SK-N-SH (cell line): ENCODE measurements around the gene APOBR. TPM values are rescaled to one million over a fixed set of nuclear protein-coding genes. Genes with fewer than 3 reads are reported as not detected.

ENCODE experiments used
- CTCF ChIA-PET: fragments of 300-600, 350-600 bp; formaldehyde crosslinking; extraction: SDS; loops from one replicate; lab custom pipeline; 2021; lab: Yijun Ruan, JAX
- POLR2A ChIA-PET: fragments of 350-600 bp; sonication (Branson Sonifier 250); formaldehyde crosslinking; extraction: SDS; loops from one replicate; lab custom pipeline; 2020; ENCODE audit warnings: antibody characterized with exemption, inconsistent platforms; lab: Yijun Ruan, JAX
- DNase-seq: peaks from one replicate; pipeline ENCODE4 v3.0.0; 2012
- H2AFZ ChIP-seq: fragments of 200-600 bp; sonication (generic); 2 replicates; pipeline ENCODE4 v1.8.1; 2016; ENCODE audit warnings: antibody characterized with exemption, mild to moderate bottlenecking, low read depth
- H3F3A ChIP-seq: fragments of 200-600 bp; sonication (generic); replicated peaks from 2 replicates; pipeline ENCODE3; 2016; ENCODE audit warnings: antibody characterized with exemption, mild to moderate bottlenecking; ENCODE audit not compliant: insufficient read depth
- H3K27ac ChIP-seq, 2 experiments: fragments of 200-500 bp in 1 of 2; fragments of 200-600 bp in 1 of 2; sonication (Bioruptor generic) in 1 of 2; sonication (generic), shearing (Covaris generic) in 1 of 2; 2 replicates each; pipeline versions ENCODE4 v1.5.1 to v1.6.1; 2014 to 2016; ENCODE audit warnings: low read depth in 2 of 2, inconsistent platforms in 1 of 2, low read length in 1 of 2, mild to moderate bottlenecking in 1 of 2, mixed read lengths in 1 of 2
- H3K27me3 ChIP-seq: fragments of 200-600 bp; sonication (generic), shearing (Covaris generic); 2 replicates; pipeline ENCODE4 v1.6.1; 2016; ENCODE audit warnings: mixed run types; ENCODE audit not compliant: insufficient read depth
- H3K36me3 ChIP-seq, 2 experiments: fragments of 200-500 bp in 1 of 2; fragments of 200-600 bp in 1 of 2; sonication (Bioruptor generic) in 1 of 2; sonication (generic) in 1 of 2; replicated peaks in 1 of 2; 2 replicates each; pipeline versions ENCODE3 to v1.5.1; 2014 to 2016; ENCODE audit warnings: low read length in 1 of 2, mild to moderate bottlenecking in 1 of 2; ENCODE audit not compliant: insufficient read depth in 2 of 2, control insufficient read depth in 1 of 2
- H3K4me1 ChIP-seq, 2 experiments: fragments of 200-500 bp in 1 of 2; fragments of 200-600 bp in 1 of 2; sonication (Bioruptor generic) in 1 of 2; sonication (generic), shearing (Covaris generic) in 1 of 2; 2 replicates each; pipeline versions ENCODE4 v1.5.1 to v1.6.1; 2014 to 2016; ENCODE audit warnings: low read depth in 1 of 2, low read length in 1 of 2, mixed run types in 1 of 2; ENCODE audit not compliant: insufficient read depth in 2 of 2, control insufficient read depth in 1 of 2
- H3K4me2 ChIP-seq: fragments of 200-600 bp; sonication (generic), shearing (Covaris generic); 2 replicates; pipeline ENCODE4 v1.6.1; 2017; ENCODE audit warnings: mixed run types
- H3K4me3 ChIP-seq, 2 experiments: fragments of 200-500 bp in 1 of 2; fragments of 200-600 bp in 1 of 2; sonication (Bioruptor generic) in 1 of 2; sonication (generic), shearing (Covaris generic) in 1 of 2; 2 replicates each; pipeline versions ENCODE4 v1.5.1 to v1.8.1; 2014 to 2016; ENCODE audit warnings: low read depth in 2 of 2, inconsistent platforms in 1 of 2, low read length in 1 of 2, mild to moderate bottlenecking in 1 of 2, mixed read lengths in 1 of 2, moderate library complexity in 1 of 2
- H3K79me2 ChIP-seq: fragments of 200-600 bp; sonication (generic); 2 replicates; pipeline ENCODE4 v1.8.1; 2017; ENCODE audit warnings: mild to moderate bottlenecking; ENCODE audit not compliant: insufficient read depth
- H3K9ac ChIP-seq: fragments of 200-600 bp; sonication (generic); 2 replicates; pipeline ENCODE4 v1.6.1; 2017; ENCODE audit warnings: mixed run types
- H3K9me2 ChIP-seq: fragments of 200-600 bp; sonication (generic); 2 replicates; pipeline ENCODE4 v1.6.1; 2017; ENCODE audit warnings: mixed run types
- H3K9me3 ChIP-seq: fragments of 200-600 bp; sonication (generic); 2 replicates; pipeline ENCODE4 v1.6.1; 2017; ENCODE audit warnings: mixed run types, mild to moderate bottlenecking, moderate library complexity
- H4K20me1 ChIP-seq: fragments of 200-600 bp; sonication (generic); 2 replicates; pipeline ENCODE4 v1.6.1; 2017; ENCODE audit warnings: mild to moderate bottlenecking, mixed run types; ENCODE audit not compliant: insufficient read depth
- CTCF ChIP-seq: fragments of 200-600 bp; sonication (generic); IDR thresholded peaks from 2 replicates; pipeline ENCODE4 v1.6.1; 2017; ENCODE audit warnings: antibody characterized with exemption, mild to moderate bottlenecking, moderate library complexity
- EP300 ChIP-seq, 2 experiments: IDR thresholded peaks; 2 replicates each; pipeline versions ENCODE4 v1.4.0 to v1.6.1; 2012; ENCODE audit warnings: borderline replicate concordance in 1 of 2, low read depth in 1 of 2, low read length in 1 of 2
- FOSL2 ChIP-seq: IDR thresholded peaks from 2 replicates; pipeline ENCODE4 v1.4.0; 2012; ENCODE audit warnings: low read depth, mild to moderate bottlenecking, moderate library complexity, borderline replicate concordance
- FOXM1 ChIP-seq: IDR thresholded peaks from 2 replicates; pipeline ENCODE4 v1.4.0; 2012; ENCODE audit warnings: low read depth, mild to moderate bottlenecking
- GABPA ChIP-seq: IDR thresholded peaks from 2 replicates; pipeline ENCODE4 v1.4.0; 2012; ENCODE audit warnings: low read depth, mild to moderate bottlenecking
- GATA2 ChIP-seq: sonication (generic); formaldehyde crosslinking; IDR thresholded peaks from 2 replicates; pipeline ENCODE4 v1.5.0; 2020; ENCODE audit warnings: mild to moderate bottlenecking, missing genetic modification reagents
- IRF3 ChIP-seq: fragments of 150-350 bp; IDR thresholded peaks from 2 replicates; pipeline ENCODE4 v1.6.1; 2016; ENCODE audit warnings: mild to moderate bottlenecking, low read depth, low read length
- JUND ChIP-seq: IDR thresholded peaks from 2 replicates; pipeline ENCODE4 v1.4.0; 2012
- MXI1 ChIP-seq: IDR thresholded peaks from 2 replicates; pipeline ENCODE4 v1.6.1; 2012; ENCODE audit warnings: mild to moderate bottlenecking, low read depth, low read length, improper control_type of control experiment
- NRF1 ChIP-seq: IDR thresholded peaks from 2 replicates; pipeline ENCODE4 v1.6.1; 2012; ENCODE audit warnings: low read depth, mild to moderate bottlenecking, low read length
- POLR2AphosphoS5 ChIP-seq: IDR thresholded peaks from 2 replicates; pipeline ENCODE4 v1.6.1; 2012; ENCODE audit warnings: low read depth, low read length
- RAD21 ChIP-seq: IDR thresholded peaks from 2 replicates; pipeline ENCODE4 v1.6.1; 2012; ENCODE audit warnings: mild to moderate bottlenecking, low read length
- RCOR1 ChIP-seq: fragments of 150-350 bp; IDR thresholded peaks from 2 replicates; pipeline ENCODE4 v1.6.1; 2017; ENCODE audit warnings: antibody characterized with exemption, low read length
- RFX5 ChIP-seq: IDR thresholded peaks from 2 replicates; pipeline ENCODE4 v1.6.1; 2012; ENCODE audit warnings: mild to moderate bottlenecking, improper control_type of control experiment, low read length
- SIN3A ChIP-seq: IDR thresholded peaks from 2 replicates; pipeline ENCODE4 v1.6.1; 2012; ENCODE audit warnings: low read depth, mild to moderate bottlenecking, low read length, moderate library complexity, borderline replicate concordance
- TAF1 ChIP-seq: IDR thresholded peaks from 2 replicates; pipeline ENCODE4 v1.6.1; 2012; ENCODE audit warnings: low read depth, mild to moderate bottlenecking, low read length, moderate library complexity, borderline replicate concordance
- USF1 ChIP-seq: IDR thresholded peaks from 2 replicates; pipeline ENCODE4 v1.4.0; 2012; ENCODE audit warnings: low read depth, borderline replicate concordance
- USF2 ChIP-seq: fragments of 150-350 bp; IDR thresholded peaks from 2 replicates; pipeline ENCODE4 v1.6.1; 2017; ENCODE audit warnings: antibody characterized with exemption, low read length, low read depth, borderline replicate concordance
- ZBTB33 ChIP-seq: IDR thresholded peaks from 2 replicates; pipeline ENCODE4 v1.4.0; 2012; ENCODE audit warnings: low read depth, borderline replicate concordance
- whole genome bisulfite sequencing: methylation state at CpG from one replicate; pipeline ENCODE4 v1.1.6; 2017; ENCODE audit warnings: low lambda C conversion rate; 5-methylcytosine and 5-hydroxymethylcytosine counted together
- polyA plus RNA-seq, 3 experiments: library from polyadenylated mRNA; depleted of rRNA; stranded (reverse); fragments of >200 nt; gene quantifications; 2 replicates each; pipeline ENCODE4 v1.2.3, GENCODE V29; 2012

Gene APOBR
- polyA plus RNA-seq, 1 of the 3 experiments (the other 2 are of a cell fraction), result not detected

- WGBS, result 67% methylated on average over 20 of the region's 20 CpGs
- no peak overlapping the region for H2AFZ ChIP-seq
- H3K4me1 ChIP-seq, result no peaks in the 10 kb centered on the region
- H3K27me3 ChIP-seq, result no peaks in the 10 kb centered on the region
- no peak overlapping the region for H3K4me2 ChIP-seq
- peaks cover 6% of the 10 kb centered on the region; the same call in 1 of the 2 replicates for H3K79me2 ChIP-seq
- no peak for TF ChIP-seq RCOR1
- TF ChIP-seq USF1, result no peak
- TF ChIP-seq USF2, result no peak
- TF ChIP-seq CTCF, result no peak
- no peak for TF ChIP-seq JUND
- TF ChIP-seq RFX5, result no peak
- TF ChIP-seq GABPA, result no peak
- no peaks in the 10 kb centered on the region for H3K36me3 ChIP-seq
- H3K9me2 ChIP-seq, result no peaks in the 10 kb centered on the region
- no peak overlapping the region for H3K4me3 ChIP-seq
- no peaks in the 10 kb centered on the region for H3F3A ChIP-seq
- H3K27ac ChIP-seq, result no peak overlapping the region
- no peak overlapping the region for H3K9ac ChIP-seq
- POLR2A ChIA-PET, result no interaction called here
- no peaks in the 10 kb centered on the region for H4K20me1 ChIP-seq
- H3K9me3 ChIP-seq, result no peaks in the 10 kb centered on the region
- CTCF ChIA-PET, result no interaction called here
- DNase-seq, result no peak
Observed at GRCh38 chr16:28495795-28496749, 1.6 kb downstream of the APOBR start.

- H3K27ac ChIP-seq, result no peak overlapping the region
- no peaks in the 10 kb centered on the region for H3F3A ChIP-seq
- no peak overlapping the region for H2AFZ ChIP-seq
- WGBS, result 91% methylated on average over 19 of the region's 19 CpGs
- no peak overlapping the region for H3K9ac ChIP-seq
- no peaks in the 10 kb centered on the region for H3K9me3 ChIP-seq
- CTCF ChIA-PET, result no interaction called here
- no peak overlapping the region for H3K4me2 ChIP-seq
- no peak overlapping the region for H3K4me3 ChIP-seq
- DNase-seq, result no peak
- no peaks in the 10 kb centered on the region for H3K36me3 ChIP-seq
- H3K9me2 ChIP-seq, result no peaks in the 10 kb centered on the region
- H4K20me1 ChIP-seq, result no peaks in the 10 kb centered on the region
- H3K27me3 ChIP-seq, result no peaks in the 10 kb centered on the region
- POLR2A ChIA-PET, result no interaction called here
- H3K4me1 ChIP-seq, result no peaks in the 10 kb centered on the region
- H3K79me2 ChIP-seq, result no peaks in the 10 kb centered on the region
- TF ChIP-seq FOXM1, result no peak
- TF ChIP-seq USF2, result no peak
- no peak for TF ChIP-seq TAF1
- TF ChIP-seq RFX5, result no peak
- no peak for TF ChIP-seq ZBTB33
- no peak for TF ChIP-seq POLR2AphosphoS5
- TF ChIP-seq MXI1, result no peak
- no peak for TF ChIP-seq IRF3
- no peak for TF ChIP-seq RAD21
- TF ChIP-seq NRF1, result no peak
- TF ChIP-seq EP300 (IDR thresholded peaks at IDR 0.05; ENCODE audit: borderline replicate concordance in 1 of 2, low read depth in 1 of 2, low read length in 1 of 2), result no peak
- TF ChIP-seq FOSL2, result no peak
- no peak for TF ChIP-seq SIN3A
- TF ChIP-seq GATA2 (CRISPR knock-in tag), result no peak
Observed at GRCh38 chr16:28496844-28497243, 2.4 kb downstream of the APOBR start.
